ENCODE measurements around the gene PML. TPM values are rescaled to one million over a fixed set of nuclear protein-coding genes. Genes with fewer than 3 reads are reported as not detected.

The PML gene, protein sequence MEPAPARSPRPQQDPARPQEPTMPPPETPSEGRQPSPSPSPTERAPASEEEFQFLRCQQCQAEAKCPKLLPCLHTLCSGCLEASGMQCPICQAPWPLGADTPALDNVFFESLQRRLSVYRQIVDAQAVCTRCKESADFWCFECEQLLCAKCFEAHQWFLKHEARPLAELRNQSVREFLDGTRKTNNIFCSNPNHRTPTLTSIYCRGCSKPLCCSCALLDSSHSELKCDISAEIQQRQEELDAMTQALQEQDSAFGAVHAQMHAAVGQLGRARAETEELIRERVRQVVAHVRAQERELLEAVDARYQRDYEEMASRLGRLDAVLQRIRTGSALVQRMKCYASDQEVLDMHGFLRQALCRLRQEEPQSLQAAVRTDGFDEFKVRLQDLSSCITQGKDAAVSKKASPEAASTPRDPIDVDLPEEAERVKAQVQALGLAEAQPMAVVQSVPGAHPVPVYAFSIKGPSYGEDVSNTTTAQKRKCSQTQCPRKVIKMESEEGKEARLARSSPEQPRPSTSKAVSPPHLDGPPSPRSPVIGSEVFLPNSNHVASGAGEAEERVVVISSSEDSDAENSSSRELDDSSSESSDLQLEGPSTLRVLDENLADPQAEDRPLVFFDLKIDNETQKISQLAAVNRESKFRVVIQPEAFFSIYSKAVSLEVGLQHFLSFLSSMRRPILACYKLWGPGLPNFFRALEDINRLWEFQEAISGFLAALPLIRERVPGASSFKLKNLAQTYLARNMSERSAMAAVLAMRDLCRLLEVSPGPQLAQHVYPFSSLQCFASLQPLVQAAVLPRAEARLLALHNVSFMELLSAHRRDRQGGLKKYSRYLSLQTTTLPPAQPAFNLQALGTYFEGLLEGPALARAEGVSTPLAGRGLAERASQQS
- total RNA-seq (2022), result 33.4 and 33.9 TPM in 2 replicates
- Bru-seq, nascent RNA, result percentile 58 among the genes with signal in this experiment
- percentile 60 among the genes with signal in this experiment for BruChase-seq, experiment 1, labeled RNA remaining after a 6-hour chase
- percentile 57 among the genes with signal in this experiment for BruChase-seq, experiment 2, labeled RNA remaining after a 2-hour chase
- long read RNA-seq, full-length matches to known transcripts, result 61 of 91 reads
- long read RNA-seq, partial matches to known transcripts, result 11 of 91 reads
- long read RNA-seq, other reads (novel, unspliced or antisense), result 19 of 91 reads

DNA sequence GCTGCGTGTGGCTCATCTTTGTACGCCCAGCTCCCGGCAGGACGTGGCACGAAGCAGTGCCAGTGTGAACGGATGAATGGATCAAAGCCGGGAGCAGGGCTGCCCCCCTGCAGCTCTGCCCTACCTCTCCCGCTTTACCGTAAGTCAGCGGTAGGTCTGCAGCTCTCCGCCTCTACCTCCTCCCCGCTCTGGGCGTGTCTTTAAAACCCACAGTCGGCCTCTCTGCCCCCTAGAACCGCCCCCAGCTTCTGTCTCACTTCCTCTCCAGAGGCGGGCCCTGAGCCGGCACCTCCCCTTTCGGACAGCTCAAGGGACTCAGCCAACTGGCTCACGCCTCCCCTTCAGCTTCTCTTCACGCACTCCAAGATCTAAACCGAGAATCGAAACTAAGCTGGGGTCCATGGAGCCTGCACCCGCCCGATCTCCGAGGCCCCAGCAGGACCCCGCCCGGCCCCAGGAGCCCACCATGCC lies at the start of gene PML:
PML (plus strand) TSS at position 304 of the 471 bp plus-strand sequence; CDS start at position 401, 97 bp downstream.
- TF ChIP-seq, protein P1, sequence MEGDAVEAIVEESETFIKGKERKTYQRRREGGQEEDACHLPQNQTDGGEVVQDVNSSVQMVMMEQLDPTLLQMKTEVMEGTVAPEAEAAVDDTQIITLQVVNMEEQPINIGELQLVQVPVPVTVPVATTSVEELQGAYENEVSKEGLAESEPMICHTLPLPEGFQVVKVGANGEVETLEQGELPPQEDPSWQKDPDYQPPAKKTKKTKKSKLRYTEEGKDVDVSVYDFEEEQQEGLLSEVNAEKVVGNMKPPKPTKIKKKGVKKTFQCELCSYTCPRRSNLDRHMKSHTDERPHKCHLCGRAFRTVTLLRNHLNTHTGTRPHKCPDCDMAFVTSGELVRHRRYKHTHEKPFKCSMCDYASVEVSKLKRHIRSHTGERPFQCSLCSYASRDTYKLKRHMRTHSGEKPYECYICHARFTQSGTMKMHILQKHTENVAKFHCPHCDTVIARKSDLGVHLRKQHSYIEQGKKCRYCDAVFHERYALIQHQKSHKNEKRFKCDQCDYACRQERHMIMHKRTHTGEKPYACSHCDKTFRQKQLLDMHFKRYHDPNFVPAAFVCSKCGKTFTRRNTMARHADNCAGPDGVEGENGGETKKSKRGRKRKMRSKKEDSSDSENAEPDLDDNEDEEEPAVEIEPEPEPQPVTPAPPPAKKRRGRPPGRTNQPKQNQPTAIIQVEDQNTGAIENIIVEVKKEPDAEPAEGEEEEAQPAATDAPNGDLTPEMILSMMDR (IDR thresholded peaks at IDR 0.05; ENCODE audit: unreplicated experiment), result no peak
- ChIA-PET CTCF (interaction anchor here (0.6 to 3.6 kb wide), 10 partner anchors 8 to 55 kb away, joined by 3 to 31 read pairs (median 4); no protein-coding TSS in a partner anchor), POLR2A (interaction anchor here (0.6 to 6.5 kb wide), 10 partner anchors 10 to 226 kb away, joined by 3 to 141 read pairs (median 7); no protein-coding TSS in a partner anchor)
- Mint-ChIP-seq H3K36me3 (ENCODE audit: insufficient read depth, unreplicated experiment) (peaks cover 12% of the 10 kb centered on the region), H3K9me3 (ENCODE audit: unreplicated experiment) (no peaks in the 10 kb centered on the region), H3K27ac (ENCODE audit: low read depth, unreplicated experiment) (peak within 1 kb of the TSS; percentile 77), H3K4me3 (ENCODE audit: unreplicated experiment) (peak within 1 kb of the TSS; percentile 81), H3K4me1 (ENCODE audit: insufficient read depth, unreplicated experiment) (peaks cover 44% of the 10 kb centered on the region), H3K27me3 (ENCODE audit: insufficient read depth, unreplicated experiment) (no peaks in the 10 kb centered on the region)
- intact Hi-C loops (cut with micrococcal nuclease), result no loop called here
- peak; percentile 97 for DNase-seq (ENCODE audit: unreplicated experiment)
- no TSS peak for BruUV-seq (replicated peaks)

DNA sequence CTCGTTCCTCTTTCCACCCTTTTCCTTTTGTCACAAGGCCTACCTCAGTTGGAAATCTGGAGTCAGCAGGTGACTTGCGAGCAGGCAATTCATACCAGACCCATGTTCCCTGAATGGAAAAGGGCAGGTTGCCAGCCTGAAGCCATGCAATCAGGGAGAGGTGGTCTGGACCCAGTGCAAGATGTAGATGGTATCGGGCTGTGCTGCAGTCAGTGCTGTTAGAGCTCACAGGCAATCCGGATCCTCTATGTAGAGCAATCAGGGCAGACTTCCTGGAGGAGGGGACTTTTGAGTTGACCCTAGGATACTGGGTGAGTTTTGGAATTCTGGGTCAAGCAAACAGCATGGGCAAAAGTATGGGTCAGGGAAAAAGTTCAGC lies 49.4 kb upstream of the PML start:
- no TSS peak for BruUV-seq (replicated peaks)
- ChIA-PET POLR2A (no interaction called here), CTCF (no interaction called here)
- TF ChIP-seq, protein P1 (IDR thresholded peaks at IDR 0.05; ENCODE audit: unreplicated experiment), result no peak
- Mint-ChIP-seq H3K36me3 (ENCODE audit: insufficient read depth, unreplicated experiment) (no peaks in the 10 kb centered on the region), H3K27me3 (ENCODE audit: insufficient read depth, unreplicated experiment) (no peaks in the 10 kb centered on the region), H3K9me3 (ENCODE audit: unreplicated experiment) (no peaks in the 10 kb centered on the region), H3K27ac (ENCODE audit: low read depth, unreplicated experiment) (no peak overlapping the region), H3K4me3 (ENCODE audit: unreplicated experiment) (no peak overlapping the region), H3K4me1 (ENCODE audit: insufficient read depth, unreplicated experiment) (peaks cover 10% of the 10 kb centered on the region)
- no peak for DNase-seq (ENCODE audit: unreplicated experiment)
- intact Hi-C loops (cut with micrococcal nuclease), result no loop called here

DNA sequence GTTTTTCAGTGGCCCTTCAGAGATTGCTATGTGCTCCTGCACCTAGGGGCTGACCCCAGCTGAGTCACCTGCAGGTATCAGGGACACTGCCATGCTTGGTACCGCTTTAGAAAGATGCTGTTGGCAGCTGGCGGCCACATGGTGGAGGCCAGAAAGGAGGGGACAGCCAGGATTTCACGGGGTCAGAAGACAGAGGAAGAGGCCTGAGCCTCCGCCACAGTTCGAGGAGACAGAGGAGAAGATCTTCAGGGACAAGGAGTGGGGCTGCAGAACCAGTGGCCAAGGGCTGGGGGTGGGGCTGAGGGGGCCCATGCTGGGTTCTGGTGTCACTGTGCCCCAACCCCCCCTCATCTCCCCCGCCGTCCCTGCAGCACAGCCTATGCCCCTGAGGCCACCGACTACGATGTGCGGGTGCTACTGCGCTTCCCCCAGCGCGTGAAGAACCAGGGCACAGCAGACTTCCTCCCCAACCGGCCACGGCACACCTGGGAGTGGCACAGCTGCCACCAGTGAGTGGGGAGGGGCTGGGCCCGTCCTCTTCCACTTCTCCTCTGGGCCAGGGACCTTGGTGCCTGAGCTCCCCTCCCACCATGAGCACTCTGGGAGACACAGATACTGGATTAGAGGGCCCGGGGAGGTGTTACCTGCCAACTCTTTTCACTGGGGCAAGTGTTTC lies 48.3 kb upstream of the PML start:
- BruUV-seq (replicated peaks), result no TSS peak
- Mint-ChIP-seq H3K9me3 (ENCODE audit: unreplicated experiment) (no peaks in the 10 kb centered on the region), H3K27me3 (ENCODE audit: insufficient read depth, unreplicated experiment) (no peaks in the 10 kb centered on the region), H3K4me3 (ENCODE audit: unreplicated experiment) (no peak overlapping the region), H3K36me3 (ENCODE audit: insufficient read depth, unreplicated experiment) (no peaks in the 10 kb centered on the region), H3K4me1 (ENCODE audit: insufficient read depth, unreplicated experiment) (peaks cover 12% of the 10 kb centered on the region), H3K27ac (ENCODE audit: low read depth, unreplicated experiment) (no peak overlapping the region)
- POLR2A ChIA-PET, result interaction anchor here (0.7 kb wide), 1 partner anchor 13 kb away, joined by 3 read pairs; no protein-coding TSS in a partner anchor
- no peak for DNase-seq (ENCODE audit: unreplicated experiment)
- intact Hi-C loops (cut with micrococcal nuclease), result no loop called here
- CTCF ChIA-PET, result interaction anchor here (1.3 kb wide), 1 partner anchor 11 kb away, joined by 4 read pairs; no protein-coding TSS in a partner anchor
- TF ChIP-seq, protein P1 (IDR thresholded peaks at IDR 0.05; ENCODE audit: unreplicated experiment), result no peak
